Raji (cell line): ENCODE data around the gene CRY2.

Source experiments
- POLR2A ChIP-seq: IDR thresholded peaks from 2 replicates; pipeline ENCODE4 v1.6.1; 2011; ENCODE audit warnings: low read depth, low read length, control low read depth; ENCODE audit not compliant: insufficient read depth

Gene CRY2

GRCh38 chr11:45807792-45808238 is 39.5 kb upstream of the CRY2 start:
- TF ChIP-seq POLR2A = no peak

GRCh38 chr11:45809456-45810395 is 37.5 kb upstream of the CRY2 start:
- no peak for TF ChIP-seq POLR2A

GRCh38 chr11:45810431-45811108 is 36.7 kb upstream of the CRY2 start:
- no peak for TF ChIP-seq POLR2A

- no peak for TF ChIP-seq POLR2A
Observed at GRCh38 chr11:45811109-45811435, 36.2 kb upstream of the CRY2 start.

GRCh38 chr11:45811571-45812290 is 35.5 kb upstream of the CRY2 start:
- TF ChIP-seq POLR2A = no peak

GRCh38 chr11:45812581-45813548 is 34.4 kb upstream of the CRY2 start:
- TF ChIP-seq POLR2A = no peak

GRCh38 chr11:45815747-45816146 is 31.5 kb upstream of the CRY2 start:
- no peak for TF ChIP-seq POLR2A

- no peak for TF ChIP-seq POLR2A
Observed at GRCh38 chr11:45816614-45817013, 30.7 kb upstream of the CRY2 start.

- TF ChIP-seq POLR2A = no peak
Observed at GRCh38 chr11:45817191-45817590, 30.1 kb upstream of the CRY2 start.

GRCh38 chr11:45818961-45819605 is 28.2 kb upstream of the CRY2 start:
- TF ChIP-seq POLR2A = no peak

GRCh38 chr11:45820211-45820857 is 26.9 kb upstream of the CRY2 start:
- TF ChIP-seq POLR2A = no peak

GRCh38 chr11:45827123-45827522 is 20.2 kb upstream of the CRY2 start:
- TF ChIP-seq POLR2A = no peak

- no peak for TF ChIP-seq POLR2A
Observed at GRCh38 chr11:45828996-45829395, 18.3 kb upstream of the CRY2 start.
